K562 (cell line): Measurements from ENCODE around the gene CIP2A. TPM values are rescaled to one million over a fixed set of nuclear protein-coding genes. Genes with fewer than 3 reads are reported as not detected.

Source experiments
- ATAC-seq: fragments of 200-7000 bp; cut with Tn5 transposase; 3 replicates; pipeline ENCODE4 v1.9.1; 2020; ENCODE audit warnings: moderate library complexity
- BruUV-seq: library from RNA; stranded (reverse); fragments of 400-500 nt; replicated peaks from 2 replicates; lab custom pipeline; 2021; lab: Mats Ljungman, UMichigan
- CTCF ChIA-PET: fragments of 300-600 bp; formaldehyde crosslinking; extraction: SDS; loops from one replicate; lab custom pipeline; 2021; ENCODE audit warnings: low intra/inter-chr PET ratio; lab: Yijun Ruan, JAX
- POLR2A ChIA-PET: fragments of 300-600, 350-650 bp; sonication (Branson Sonifier 250); formaldehyde crosslinking; extraction: SDS; loops from one replicate; lab custom pipeline; 2021; ENCODE audit warnings: antibody characterized with exemption, inconsistent platforms; lab: Yijun Ruan, JAX
- DNase-seq, 4 experiments: peaks; one replicate each; pipeline versions ENCODE4 v3.0.0 to v3.0.0-alpha.2; 2011 to 2018; ENCODE audit warnings: low spot score in 3 of 4, mixed read lengths in 3 of 4; ENCODE audit errors: extremely low read depth in 1 of 4
- FAIRE-seq: peaks from 2 replicates; lab custom pipeline; 2011; peaks lifted over from hg19 to GRCh38; lab: Jason Lieb, UNC
- H2AFZ ChIP-seq: 2 replicates; pipeline ENCODE4 v1.6.0; 2011; ENCODE audit warnings: low read depth, low read length, control low read depth, inconsistent platforms
- H3K27ac ChIP-seq: fragments of 200-600 bp; 3 replicates; pipeline ENCODE4 v1.8.0; 2011; ENCODE audit warnings: low read depth, mild to moderate bottlenecking, control low read depth, inconsistent platforms, low read length, moderate library complexity, mixed read lengths; ENCODE audit errors: extremely low read depth
- H3K27me3 ChIP-seq, 2 experiments: fragments of 300-600 bp in 1 of 2; 2 replicates in 1 of 2; 3 replicates in 1 of 2; pipeline versions ENCODE4 v1.6.0 to v1.8.0; 2011; ENCODE audit warnings: inconsistent platforms in 2 of 2, low read length in 2 of 2, mild to moderate bottlenecking in 1 of 2, mixed read lengths in 1 of 2, moderate library complexity in 1 of 2; ENCODE audit not compliant: control insufficient read depth in 2 of 2, insufficient read depth in 2 of 2
- H3K36me3 ChIP-seq: fragments of 300-600 bp; 3 replicates; pipeline ENCODE4 v1.8.0; 2011; ENCODE audit warnings: mild to moderate bottlenecking, low read length, inconsistent platforms; ENCODE audit not compliant: control insufficient read depth, insufficient read depth
- H3K4me1 ChIP-seq, 2 experiments: fragments of 200-600 bp in 1 of 2; replicated peaks in 1 of 2; 2 replicates in 1 of 2; 3 replicates in 1 of 2; pipeline versions ENCODE4 v1.5.1 to v1.8.0; 2011; ENCODE audit warnings: inconsistent platforms in 2 of 2, low read length in 2 of 2, mild to moderate bottlenecking in 1 of 2, mixed read lengths in 1 of 2, moderate library complexity in 1 of 2; ENCODE audit not compliant: control insufficient read depth in 2 of 2, insufficient read depth in 2 of 2
- H3K4me2 ChIP-seq: 2 replicates; pipeline ENCODE4 v1.6.1; 2011; ENCODE audit warnings: low read length, control low read depth, inconsistent platforms, mixed read lengths; ENCODE audit not compliant: insufficient read depth
- H3K4me3 ChIP-seq: fragments of 200-600 bp; sonication (generic), shearing (Covaris generic); 2 replicates; pipeline ENCODE4 v1.5.1; 2016; ENCODE audit warnings: control low read depth, inconsistent platforms
- H3K79me2 ChIP-seq: fragments of 200-600 bp; 3 replicates; pipeline ENCODE4 v1.8.0; 2011; ENCODE audit warnings: low read length, inconsistent platforms; ENCODE audit not compliant: control insufficient read depth, insufficient read depth
- H3K9ac ChIP-seq, 2 experiments: 2 replicates each; pipeline versions ENCODE4 v1.6.0 to v1.6.1; 2011; ENCODE audit warnings: low read depth in 2 of 2, low read length in 2 of 2, control low read depth in 1 of 2, inconsistent platforms in 1 of 2, mild to moderate bottlenecking in 1 of 2, mixed read lengths in 1 of 2; ENCODE audit not compliant: insufficient read depth in 1 of 2
- H3K9me1 ChIP-seq: one replicate; pipeline ENCODE4 v1.6.0; 2011; ENCODE audit warnings: inconsistent platforms, mild to moderate bottlenecking, low read length, moderate library complexity; ENCODE audit not compliant: control insufficient read depth, insufficient read depth
- H3K9me3 ChIP-seq: replicated peaks from 2 replicates; pipeline ENCODE4 v1.5.1; 2011; ENCODE audit warnings: low read depth, low read length, inconsistent platforms; ENCODE audit not compliant: control insufficient read depth, insufficient read depth
- H4K20me1 ChIP-seq: replicated peaks from 2 replicates; pipeline ENCODE4 v1.6.1; 2011; ENCODE audit warnings: low read length, inconsistent platforms, mixed read lengths; ENCODE audit not compliant: control insufficient read depth, insufficient read depth
- BRD4 ChIP-seq: fragments of 200-600 bp; sonication (generic); IDR thresholded peaks from 2 replicates; pipeline ENCODE4 v1.6.1; 2017; ENCODE audit warnings: inconsistent platforms
- DACH1 ChIP-seq: fragments of 450-650 bp; IDR thresholded peaks from 2 replicates; pipeline ENCODE4 v1.6.1; 2018; ENCODE audit not compliant: partially characterized antibody
- HOXB6 ChIP-seq: fragments of 250-450 bp; sonication (Bioruptor Pico); IDR thresholded peaks from 2 replicates; pipeline ENCODE4 v1.5.1; 2022; ENCODE audit warnings: mild to moderate bottlenecking, borderline replicate concordance
- IFI16 ChIP-seq: fragments of 250-450 bp; sonication (Bioruptor Pico); IDR thresholded peaks from 2 replicates; pipeline ENCODE4 v2.1.2; 2022; ENCODE audit warnings: mild to moderate bottlenecking, inconsistent platforms
- MEF2A ChIP-seq: IDR thresholded peaks from 2 replicates; pipeline ENCODE4 v1.6.1; 2011; ENCODE audit warnings: low read depth, mild to moderate bottlenecking, low read length, moderate library complexity; ENCODE audit not compliant: control insufficient read depth
- SMARCA4 ChIP-seq: fragments of 450-650 bp; IDR thresholded peaks from 2 replicates; pipeline ENCODE4 v1.6.1; 2016
- SPI1 ChIP-seq: IDR thresholded peaks from 2 replicates; pipeline ENCODE4 v1.6.1; 2011; ENCODE audit warnings: low read depth, low read length, control low read depth, borderline replicate concordance
- SRSF1 ChIP-seq: fragments of 200-400 bp; formaldehyde crosslinking; IDR thresholded peaks from 2 replicates; pipeline ENCODE4 v1.6.1; 2017; ENCODE audit warnings: mild to moderate bottlenecking, low read depth, low read length, moderate library complexity
- THRAP3 ChIP-seq: fragments of 450-650 bp; IDR thresholded peaks from 2 replicates; pipeline ENCODE4 v1.6.1; 2016; ENCODE audit warnings: mild to moderate bottlenecking, inconsistent platforms, borderline replicate concordance
- TRIM28 ChIP-seq: fragments of 450-650 bp; IDR thresholded peaks from 2 replicates; pipeline ENCODE4 v1.6.1; 2017
- WGBS: fragments of 100-300 bp; shearing (Covaris generic); methylation state at CpG from one replicate; pipeline ENCODE4 v1.1.6; 2016; ENCODE audit warnings: low coverage, mixed read lengths; ENCODE audit not compliant: insufficient coverage; ENCODE audit errors: missing lambda C conversion rate; 5-methylcytosine and 5-hydroxymethylcytosine counted together
- in situ Hi-C: fragments of 300-500 bp; cut with MboI; formaldehyde crosslinking; loops from 4 replicates; pipeline ENCODE4 v1.15.0; 2018; ENCODE audit warnings: inconsistent platforms, mixed read lengths
- intact Hi-C: fragments of 100-400 bp; cut with micrococcal nuclease; formaldehyde crosslinking; loops from 2 replicates; pipeline ENCODE4 v1.14.2; 2022
- polyA plus RNA-seq, 8 experiments: library from polyadenylated mRNA; depleted of rRNA in 4 of 8; stranded (reverse) in 5 of 8; unstranded in 3 of 8; fragments of >200 nt; fragmentation: Nextera tagmentation in 2 of 8; fragmentation: Illumina TruSeq in 1 of 8; extraction: Ambion mirVana in 2 of 8; extraction: Trizol in 1 of 8; gene quantifications; 2 replicates each; pipeline versions ENCODE4 v1.2.1 to v1.2.3, GENCODE V29; 2011 to 2014; ENCODE audit warnings: inconsistent platforms in 1 of 8, missing spikeins in 1 of 8
- total RNA-seq, 7 experiments: library from RNA; depleted of rRNA in 6 of 7; stranded (reverse); fragments of >200 nt in 6 of 7; fragmentation: Illumina TruSeq in 2 of 7; extraction: Trizol in 2 of 7; gene quantifications; 2 replicates each; pipeline versions ENCODE4 v1.2.1 to v1.2.3, GENCODE V29; 2011 to 2021; ENCODE audit warnings: low replicate concordance in 1 of 7
- TF ChIP-seq, protein P1 (sequence below): fragments of 250-450 bp; sonication (Bioruptor Pico); IDR thresholded peaks from 2 replicates; pipeline ENCODE4 v1.8.0; 2021; ENCODE audit warnings: borderline replicate concordance, mild to moderate bottlenecking, moderate library complexity; ENCODE audit not compliant: poor library complexity, severe bottlenecking
- TF ChIP-seq, protein P2 (sequence below): fragments of 200-800 bp; sonication (Bioruptor generic); IDR thresholded peaks from 2 replicates; pipeline ENCODE4 v1.6.1; 2017; ENCODE audit warnings: missing genetic modification characterization, missing compliant biosample characterization
- TF ChIP-seq, protein P3 (sequence below), 2 experiments: IDR thresholded peaks in 1 of 2; conservative IDR thresholded peaks in 1 of 2; 2 replicates each; pipeline ENCODE4 v1.6.1; 2016; ENCODE audit warnings: low read depth in 2 of 2, mild to moderate bottlenecking in 1 of 2, missing compliant biosample characterization in 1 of 2, missing genetic modification characterization in 1 of 2, moderate library complexity in 1 of 2
- TF ChIP-seq, protein P4 (sequence below): sonication (generic); IDR thresholded peaks from 2 replicates; pipeline ENCODE4 v1.6.1; 2016

The CIP2A gene
- total and polyA plus RNA-seq, 9 of the 15 experiments (the other 6 are each of a cell fraction or from before 2014, with no cell fraction given), result 10.5 to 41.7 (median 31.5) TPM

DNA sequence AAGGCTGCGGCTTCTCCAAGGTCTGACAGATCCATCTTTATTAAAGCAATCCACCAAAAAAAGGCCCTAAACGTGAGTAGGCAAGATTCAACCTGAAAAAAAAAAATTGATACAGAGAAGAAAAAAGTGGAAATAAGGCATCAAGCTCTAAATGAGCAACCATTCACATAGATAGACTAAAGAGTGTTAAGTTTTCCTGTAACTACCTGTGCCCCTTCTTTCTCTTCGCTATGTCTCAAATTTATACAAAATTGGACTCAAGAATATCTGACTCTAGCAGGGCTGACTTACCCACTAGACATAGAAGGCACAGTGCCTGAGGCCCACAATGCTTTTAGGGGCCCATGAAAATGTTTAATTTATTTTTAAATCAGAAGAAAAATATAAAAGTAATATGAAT, 78.7 kb downstream of the CIP2A start, which contains the start of gene MYH15 (continued):
- TF ChIP-seq, protein P1, sequence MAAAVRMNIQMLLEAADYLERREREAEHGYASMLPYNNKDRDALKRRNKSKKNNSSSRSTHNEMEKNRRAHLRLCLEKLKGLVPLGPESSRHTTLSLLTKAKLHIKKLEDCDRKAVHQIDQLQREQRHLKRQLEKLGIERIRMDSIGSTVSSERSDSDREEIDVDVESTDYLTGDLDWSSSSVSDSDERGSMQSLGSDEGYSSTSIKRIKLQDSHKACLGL (CRISPR knock-in tag), result no peak
- no peak for TF ChIP-seq SMARCA4

DNA sequence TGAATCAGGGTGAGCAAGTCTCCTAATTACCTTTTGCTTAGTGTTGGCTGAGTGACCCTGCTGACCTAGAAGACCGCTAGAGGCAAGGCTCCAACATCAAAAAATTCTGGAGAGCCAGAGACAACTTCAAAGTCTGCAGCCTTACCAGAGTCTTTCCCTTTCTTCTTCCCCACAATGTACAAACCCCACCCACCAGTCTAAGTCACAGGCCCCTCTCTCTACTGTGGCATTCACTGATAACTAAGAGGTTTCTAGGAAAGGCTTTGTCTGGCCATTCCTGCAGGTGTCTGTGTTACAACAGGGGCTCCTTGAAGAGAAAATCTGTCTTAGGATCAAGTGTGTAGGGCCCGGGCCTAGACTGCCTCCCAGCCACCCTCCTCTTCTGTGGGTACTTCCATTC, 79.4 kb downstream of the CIP2A start:
- Histone ChIP-seq H3K9me3 (no peaks in the 10 kb centered on the region), H2AFZ (no peak overlapping the region), H4K20me1 (no peaks in the 10 kb centered on the region), H3K79me2 (no peaks in the 10 kb centered on the region), H3K4me2 (no peak overlapping the region), H3K9me1 (no peaks in the 10 kb centered on the region), H3K27me3 (no peaks in the 10 kb centered on the region), H3K4me3 (no peak overlapping the region), H3K36me3 (no peaks in the 10 kb centered on the region), H3K27ac (no peak overlapping the region), H3K9ac (no peak overlapping the region), H3K4me1 (no peaks in the 10 kb centered on the region)
- CTCF ChIA-PET, result no interaction called here
- no peak for FAIRE-seq
- no peak for ATAC-seq
- no peak for TF ChIP-seq DACH1
- TF ChIP-seq, protein P2, sequence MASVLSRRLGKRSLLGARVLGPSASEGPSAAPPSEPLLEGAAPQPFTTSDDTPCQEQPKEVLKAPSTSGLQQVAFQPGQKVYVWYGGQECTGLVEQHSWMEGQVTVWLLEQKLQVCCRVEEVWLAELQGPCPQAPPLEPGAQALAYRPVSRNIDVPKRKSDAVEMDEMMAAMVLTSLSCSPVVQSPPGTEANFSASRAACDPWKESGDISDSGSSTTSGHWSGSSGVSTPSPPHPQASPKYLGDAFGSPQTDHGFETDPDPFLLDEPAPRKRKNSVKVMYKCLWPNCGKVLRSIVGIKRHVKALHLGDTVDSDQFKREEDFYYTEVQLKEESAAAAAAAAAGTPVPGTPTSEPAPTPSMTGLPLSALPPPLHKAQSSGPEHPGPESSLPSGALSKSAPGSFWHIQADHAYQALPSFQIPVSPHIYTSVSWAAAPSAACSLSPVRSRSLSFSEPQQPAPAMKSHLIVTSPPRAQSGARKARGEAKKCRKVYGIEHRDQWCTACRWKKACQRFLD (CRISPR knock-in tag), result no peak
- no peak for TF ChIP-seq THRAP3
- TF ChIP-seq MEF2A, result no peak
- TF ChIP-seq, protein P3, sequence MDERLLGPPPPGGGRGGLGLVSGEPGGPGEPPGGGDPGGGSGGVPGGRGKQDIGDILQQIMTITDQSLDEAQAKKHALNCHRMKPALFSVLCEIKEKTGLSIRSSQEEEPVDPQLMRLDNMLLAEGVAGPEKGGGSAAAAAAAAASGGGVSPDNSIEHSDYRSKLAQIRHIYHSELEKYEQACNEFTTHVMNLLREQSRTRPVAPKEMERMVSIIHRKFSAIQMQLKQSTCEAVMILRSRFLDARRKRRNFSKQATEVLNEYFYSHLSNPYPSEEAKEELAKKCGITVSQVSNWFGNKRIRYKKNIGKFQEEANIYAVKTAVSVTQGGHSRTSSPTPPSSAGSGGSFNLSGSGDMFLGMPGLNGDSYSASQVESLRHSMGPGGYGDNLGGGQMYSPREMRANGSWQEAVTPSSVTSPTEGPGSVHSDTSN (CRISPR knock-in tag; IDR thresholded peaks at IDR 0.05; ENCODE audit: low read depth), result no peak
- TF ChIP-seq, protein P3 (tag; conservative IDR thresholded peaks at IDR 0.05; ENCODE audit: low read depth), result no peak
- TF ChIP-seq, protein P4, sequence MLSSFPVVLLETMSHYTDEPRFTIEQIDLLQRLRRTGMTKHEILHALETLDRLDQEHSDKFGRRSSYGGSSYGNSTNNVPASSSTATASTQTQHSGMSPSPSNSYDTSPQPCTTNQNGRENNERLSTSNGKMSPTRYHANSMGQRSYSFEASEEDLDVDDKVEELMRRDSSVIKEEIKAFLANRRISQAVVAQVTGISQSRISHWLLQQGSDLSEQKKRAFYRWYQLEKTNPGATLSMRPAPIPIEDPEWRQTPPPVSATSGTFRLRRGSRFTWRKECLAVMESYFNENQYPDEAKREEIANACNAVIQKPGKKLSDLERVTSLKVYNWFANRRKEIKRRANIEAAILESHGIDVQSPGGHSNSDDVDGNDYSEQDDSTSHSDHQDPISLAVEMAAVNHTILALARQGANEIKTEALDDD, result no peak
- no peak for TF ChIP-seq IFI16 (CRISPR knock-in tag)
- TF ChIP-seq BRD4, result no peak
- TF ChIP-seq HOXB6 (CRISPR knock-in tag), result no peak
- no peak for TF ChIP-seq SPI1
- TF ChIP-seq TRIM28, result no peak
- no peak for TF ChIP-seq SRSF1
- in situ Hi-C loops (no loop called here), intact Hi-C loops (loop anchor here (5.0 kb wide), 2 partner anchors 42 to 157 kb away; no protein-coding TSS in a partner anchor)
- DNase-seq, result peak in 1 of 4 experiments; percentile 18
- POLR2A ChIA-PET, result no interaction called here
- BruUV-seq, result no TSS peak
- 10% methylated on average over 2 of the region's 2 CpGs for whole genome bisulfite sequencing
